IMR-90 (cell line): ENCODE results near the gene HAUS3. TPM values are rescaled to one million over a fixed set of nuclear protein-coding genes. Genes with fewer than 3 reads are reported as not detected.
A peak's percentile ranks its signal among the peaks of the same experiment; 100 is the strongest.

ENCODE experiments used
- ATAC-seq: fragments of 200-7000 bp; cut with Tn5 transposase; 2 replicates; pipeline ENCODE4 v1.9.1; 2020; ENCODE audit warnings: low read depth, mild to moderate bottlenecking, moderate library complexity
- BruUV-seq: library from RNA; stranded (reverse); fragments of 400-500 nt; replicated peaks from 2 replicates; lab custom pipeline; 2021; lab: Mats Ljungman, UMichigan
- CTCF ChIA-PET: fragments of 300-600 bp; formaldehyde crosslinking; extraction: SDS; loops from one replicate; lab custom pipeline; 2021; ENCODE audit warnings: antibody characterized with exemption; lab: Yijun Ruan, JAX
- POLR2A ChIA-PET: fragments of 300-600 bp; sonication (Branson Sonifier 250); formaldehyde crosslinking; loops from one replicate; lab custom pipeline; 2022; ENCODE audit warnings: antibody characterized with exemption; ENCODE audit not compliant: unreplicated experiment; lab: Charles Lee
- DNase-seq: peaks from one replicate; pipeline ENCODE4 v3.0.0; 2013
- H2AFZ ChIP-seq: replicated peaks from 2 replicates; pipeline ENCODE3; 2013; ENCODE audit warnings: low read length, mild to moderate bottlenecking; ENCODE audit not compliant: poor library complexity
- H2AK5ac ChIP-seq: 2 replicates; pipeline ENCODE4 v1.6.1; 2013; ENCODE audit warnings: low read depth, low read length, inconsistent platforms
- H2AK9ac ChIP-seq: replicated peaks from 2 replicates; pipeline ENCODE3; 2013; ENCODE audit warnings: mild to moderate bottlenecking, low read depth, low read length, moderate library complexity; ENCODE audit not compliant: poor library complexity
- H2BK120ac ChIP-seq: 2 replicates; pipeline ENCODE4 v1.6.1; 2013; ENCODE audit warnings: low read depth, low read length, inconsistent platforms
- H2BK15ac ChIP-seq: 3 replicates; pipeline ENCODE4 v1.6.1; 2013; ENCODE audit warnings: low read depth, low read length, inconsistent platforms
- H2BK20ac ChIP-seq: 2 replicates; pipeline ENCODE4 v1.6.1; 2013; ENCODE audit warnings: low read depth, mild to moderate bottlenecking, inconsistent platforms, low read length, moderate library complexity
- H2BK5ac ChIP-seq: 2 replicates; pipeline ENCODE4 v1.6.1; 2013; ENCODE audit warnings: mild to moderate bottlenecking, low read depth, low read length, inconsistent platforms; ENCODE audit not compliant: poor library complexity, severe bottlenecking
- H3K14ac ChIP-seq: replicated peaks from 2 replicates; pipeline ENCODE4 v1.6.1; 2013; ENCODE audit warnings: low read depth, low read length, inconsistent platforms
- H3K18ac ChIP-seq: 2 replicates; pipeline ENCODE4 v1.6.1; 2013; ENCODE audit warnings: low read depth, low read length, control low read depth
- H3K23ac ChIP-seq: 2 replicates; pipeline ENCODE4 v1.6.1; 2013; ENCODE audit warnings: low read depth, low read length, inconsistent platforms
- H3K27ac ChIP-seq: 2 replicates; pipeline ENCODE4 v1.5.1; 2013; ENCODE audit warnings: mild to moderate bottlenecking, control low read depth, low read length; ENCODE audit not compliant: insufficient read depth
- H3K27me3 ChIP-seq: 2 replicates; pipeline ENCODE4 v1.6.1; 2013; ENCODE audit warnings: low read length; ENCODE audit not compliant: control insufficient read depth, insufficient read depth
- H3K36me3 ChIP-seq: 2 replicates; pipeline ENCODE4 v1.6.1; 2013; ENCODE audit warnings: low read length, mixed read lengths; ENCODE audit not compliant: control insufficient read depth, insufficient read depth
- H3K4ac ChIP-seq: 2 replicates; pipeline ENCODE4 v1.6.1; 2013; ENCODE audit warnings: low read depth, low read length, inconsistent platforms
- H3K4me1 ChIP-seq: 2 replicates; pipeline ENCODE4 v1.6.1; 2013; ENCODE audit warnings: low read length, mixed read lengths; ENCODE audit not compliant: control insufficient read depth, insufficient read depth
- H3K4me2 ChIP-seq: 2 replicates; pipeline ENCODE4 v1.6.1; 2013; ENCODE audit warnings: low read depth, mild to moderate bottlenecking, control low read depth, low read length, moderate library complexity
- H3K4me3 ChIP-seq: 2 replicates; pipeline ENCODE4 v1.5.1; 2013; ENCODE audit warnings: low read depth, mild to moderate bottlenecking, control low read depth, low read length, moderate library complexity; ENCODE audit not compliant: insufficient read depth
- H3K56ac ChIP-seq: 2 replicates; pipeline ENCODE4 v1.6.1; 2013; ENCODE audit warnings: low read length, inconsistent platforms; ENCODE audit not compliant: insufficient read depth; ENCODE audit errors: extremely low read depth
- H3K79me1 ChIP-seq, 2 experiments: 2 replicates each; pipeline ENCODE4 v1.6.1; 2013; ENCODE audit warnings: low read length in 2 of 2, inconsistent platforms in 1 of 2, low read depth in 1 of 2
- H3K9ac ChIP-seq: 2 replicates; pipeline ENCODE4 v1.6.1; 2013; ENCODE audit warnings: low read depth, low read length, control low read depth
- H3K9me1 ChIP-seq: 2 replicates; pipeline ENCODE4 v1.6.1; 2013; ENCODE audit warnings: low read length, inconsistent platforms; ENCODE audit not compliant: insufficient read depth
- H3K9me3 ChIP-seq: 2 replicates; pipeline ENCODE4 v1.6.1; 2013; ENCODE audit warnings: low read length; ENCODE audit not compliant: control insufficient read depth, insufficient read depth
- H4K20me1 ChIP-seq: 2 replicates; pipeline ENCODE4 v1.6.1; 2013; ENCODE audit warnings: low read length, inconsistent platforms; ENCODE audit not compliant: insufficient read depth
- H4K5ac ChIP-seq: 2 replicates; pipeline ENCODE4 v1.6.1; 2013; ENCODE audit warnings: mild to moderate bottlenecking, low read depth, low read length, control low read depth
- H4K8ac ChIP-seq, 2 experiments: 2 replicates each; pipeline ENCODE4 v1.6.1; 2013; ENCODE audit warnings: low read depth in 2 of 2, low read length in 2 of 2, control low read depth in 1 of 2, inconsistent platforms in 1 of 2
- H4K91ac ChIP-seq: 2 replicates; pipeline ENCODE4 v1.6.1; 2013; ENCODE audit warnings: low read depth, low read length, inconsistent platforms; ENCODE audit not compliant: insufficient read depth
- BHLHE40 ChIP-seq: fragments of 150-350 bp; IDR thresholded peaks from 2 replicates; pipeline ENCODE4 v1.6.1; 2016; ENCODE audit warnings: mild to moderate bottlenecking, low read depth, low read length
- CEBPB ChIP-seq: IDR thresholded peaks from 2 replicates; pipeline ENCODE4 v1.6.1; 2012; ENCODE audit warnings: low read depth, low read length, improper control_type of control experiment
- CHD1 ChIP-seq: IDR thresholded peaks from 2 replicates; pipeline ENCODE4 v1.6.1; 2012; ENCODE audit warnings: low read depth, low read length, improper control_type of control experiment
- FOS ChIP-seq: fragments of 150-350 bp; IDR thresholded peaks from 2 replicates; pipeline ENCODE4 v1.6.1; 2016; ENCODE audit warnings: low read depth, low read length
- MAFK ChIP-seq: IDR thresholded peaks from 2 replicates; pipeline ENCODE4 v1.6.1; 2012; ENCODE audit warnings: low read depth, low read length, improper control_type of control experiment
- MAZ ChIP-seq: IDR thresholded peaks from 2 replicates; pipeline ENCODE4 v1.6.1; 2012; ENCODE audit warnings: low read depth, mild to moderate bottlenecking, low read length, improper control_type of control experiment, moderate library complexity, borderline replicate concordance
- MXI1 ChIP-seq: IDR thresholded peaks from 2 replicates; pipeline ENCODE4 v1.6.1; 2012; ENCODE audit warnings: low read depth, mild to moderate bottlenecking, low read length, moderate library complexity, borderline replicate concordance
- NFE2L2 ChIP-seq: fragments of 150-350 bp; IDR thresholded peaks from 2 replicates; pipeline ENCODE4 v1.6.1; 2016; ENCODE audit warnings: low read depth, mild to moderate bottlenecking, low read length
- POLR2A ChIP-seq: IDR thresholded peaks from 2 replicates; pipeline ENCODE4 v1.6.1; 2012; ENCODE audit warnings: mild to moderate bottlenecking, low read depth, low read length
- RAD21 ChIP-seq: IDR thresholded peaks from 2 replicates; pipeline ENCODE4 v1.6.1; 2012; ENCODE audit warnings: low read length, improper control_type of control experiment
- RCOR1 ChIP-seq: IDR thresholded peaks from 2 replicates; pipeline ENCODE4 v1.6.1; 2012; ENCODE audit warnings: mild to moderate bottlenecking, low read length, improper control_type of control experiment; ENCODE audit not compliant: insufficient replicate concordance
- RFX5 ChIP-seq: IDR thresholded peaks from 2 replicates; pipeline ENCODE4 v1.8.0; 2012; ENCODE audit warnings: low read depth, mild to moderate bottlenecking, low read length, moderate library complexity
- SMC3 ChIP-seq: fragments of 150-350 bp; IDR thresholded peaks from 2 replicates; pipeline ENCODE4 v1.6.1; 2016; ENCODE audit warnings: low read depth, mild to moderate bottlenecking, antibody characterized with exemption, low read length, moderate library complexity
- WGBS, 2 experiments: methylation state at CpG; one replicate each; pipeline versions ENCODE4 v1.1.5 to v1.1.7; 2013; ENCODE audit warnings: missing lambda C conversion rate in 2 of 2; ENCODE audit not compliant: insufficient read length in 1 of 2; ENCODE audit errors: extremely low coverage in 2 of 2; 5-methylcytosine and 5-hydroxymethylcytosine counted together
- dilution Hi-C: fragments of 300-500 bp; cut with HindIII; formaldehyde crosslinking; loops from one replicate; pipeline ENCODE4 v1.14.3; 2018; ENCODE audit warnings: low sequenced_read_pairs; ENCODE audit not compliant: unreplicated experiment
- in situ Hi-C: fragments of 300-500 bp; cut with MboI; formaldehyde crosslinking; loops from 3 replicates; pipeline ENCODE4 v1.14.3; 2019; ENCODE audit warnings: low sequenced_read_pairs, inconsistent platforms, mixed read lengths
- intact Hi-C: fragments of 100-400 bp; cut with micrococcal nuclease; formaldehyde crosslinking; loops from 2 replicates; pipeline ENCODE4 v1.10.0; 2022
- polyA plus RNA-seq, 3 experiments: library from polyadenylated mRNA; depleted of rRNA; stranded (reverse); fragments of >200 nt; gene quantifications; 2 replicates each; pipeline ENCODE4 v1.2.3, GENCODE V29; 2012; ENCODE audit warnings: low replicate concordance in 1 of 3
- total RNA-seq: library from RNA; depleted of rRNA; stranded (reverse); fragments of >200 nt; gene quantifications from 2 replicates; pipeline ENCODE4 v1.2.3, GENCODE V29; 2012
- TF ChIP-seq, protein P1 (sequence below): fragments of 150-350 bp; IDR thresholded peaks from 2 replicates; pipeline ENCODE4 v1.6.1; 2016; ENCODE audit warnings: low read depth, mild to moderate bottlenecking, low read length, moderate library complexity, borderline replicate concordance
- TF ChIP-seq, protein P2 (sequence below): conservative IDR thresholded peaks from 2 replicates; pipeline ENCODE4 v1.5.1; 2012; ENCODE audit warnings: mild to moderate bottlenecking, low read depth, low read length, improper control_type of control experiment
- TF ChIP-seq, protein P3 (sequence below): fragments of 150-350 bp; IDR thresholded peaks from 2 replicates; pipeline ENCODE4 v1.6.1; 2017; ENCODE audit warnings: mild to moderate bottlenecking, antibody characterized with exemption, low read length, low read depth

Gene HAUS3
- total and polyA plus RNA-seq, 2 of the 4 experiments (the other 2 are of a cell fraction) = 4.3 to 4.8 TPM

DNA sequence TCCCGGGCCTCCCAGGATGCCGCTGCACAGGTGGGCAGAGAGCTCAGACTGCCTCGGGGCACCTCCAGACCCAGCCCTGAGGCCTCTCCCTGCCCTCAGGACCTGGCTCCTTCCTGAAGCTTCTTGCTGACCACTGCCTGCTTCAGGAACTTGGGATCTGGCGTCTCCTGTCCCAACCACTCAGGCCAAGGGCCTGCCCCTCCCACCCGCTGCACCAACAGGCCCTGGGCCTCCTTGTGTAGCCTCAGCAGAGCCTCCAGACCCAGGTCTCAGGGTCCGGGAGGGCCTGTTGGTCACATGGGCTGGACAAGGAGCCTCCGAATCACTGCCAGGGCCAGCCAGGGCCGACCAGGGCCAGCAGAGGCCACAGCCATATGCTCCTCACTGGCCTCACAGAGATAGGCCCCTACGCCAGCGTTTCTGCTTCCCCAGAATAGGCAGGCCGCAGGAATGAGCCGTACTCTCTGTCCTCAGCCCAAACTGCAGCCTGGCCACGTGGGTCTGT is 17.2 kb upstream of the HAUS3 start:
- DNase-seq (no peak), ATAC-seq (no peak)
- Histone ChIP-seq H2BK120ac (no peak overlapping the region), H2BK5ac (no peak overlapping the region), H2AK5ac (no peak overlapping the region), H3K36me3 (peaks cover 39% of the 10 kb centered on the region), H2BK20ac (no peak overlapping the region), H3K4me3 (no peak overlapping the region), H3K4ac (no peak overlapping the region), H3K27me3 (no peaks in the 10 kb centered on the region), H3K27ac (no peak overlapping the region), H4K20me1 (peaks cover 59% of the 10 kb centered on the region), H2AK9ac (peak overlapping the region; percentile 71), H3K4me2 (no peak overlapping the region), H3K18ac (no peak overlapping the region), H3K9ac (no peak overlapping the region), H3K9me1 (peaks cover 4% of the 10 kb centered on the region; the same call in 1 of the 2 replicates), H3K56ac (no peak overlapping the region), H4K5ac (no peak overlapping the region), H3K4me1 (peaks cover 6% of the 10 kb centered on the region; the same call in 1 of the 2 replicates), H3K23ac (no peak overlapping the region), H3K9me3 (no peaks in the 10 kb centered on the region), H4K91ac (no peak overlapping the region), H3K14ac (no peak overlapping the region), H3K79me1 (peaks cover 32 to 59% of the 10 kb centered on the region in 2 experiments), H2BK15ac (no peak overlapping the region), H4K8ac (no peak overlapping the region), H2AFZ (peak overlapping the region; percentile 3)
- CTCF ChIA-PET = no interaction called here
- in situ Hi-C loops = no loop called here
- dilution Hi-C loops = no loop called here
- BruUV-seq = no TSS peak
- intact Hi-C loops = no loop called here
- TF ChIP-seq CEBPB = no peak
- no peak for TF ChIP-seq RAD21
- no peak for TF ChIP-seq RFX5
- TF ChIP-seq, protein P1, sequence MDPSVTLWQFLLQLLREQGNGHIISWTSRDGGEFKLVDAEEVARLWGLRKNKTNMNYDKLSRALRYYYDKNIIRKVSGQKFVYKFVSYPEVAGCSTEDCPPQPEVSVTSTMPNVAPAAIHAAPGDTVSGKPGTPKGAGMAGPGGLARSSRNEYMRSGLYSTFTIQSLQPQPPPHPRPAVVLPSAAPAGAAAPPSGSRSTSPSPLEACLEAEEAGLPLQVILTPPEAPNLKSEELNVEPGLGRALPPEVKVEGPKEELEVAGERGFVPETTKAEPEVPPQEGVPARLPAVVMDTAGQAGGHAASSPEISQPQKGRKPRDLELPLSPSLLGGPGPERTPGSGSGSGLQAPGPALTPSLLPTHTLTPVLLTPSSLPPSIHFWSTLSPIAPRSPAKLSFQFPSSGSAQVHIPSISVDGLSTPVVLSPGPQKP = no peak
- no peak for TF ChIP-seq MXI1
- no peak for TF ChIP-seq POLR2A
- TF ChIP-seq BHLHE40 = no peak
- no peak for TF ChIP-seq FOS
- TF ChIP-seq, protein P2, sequence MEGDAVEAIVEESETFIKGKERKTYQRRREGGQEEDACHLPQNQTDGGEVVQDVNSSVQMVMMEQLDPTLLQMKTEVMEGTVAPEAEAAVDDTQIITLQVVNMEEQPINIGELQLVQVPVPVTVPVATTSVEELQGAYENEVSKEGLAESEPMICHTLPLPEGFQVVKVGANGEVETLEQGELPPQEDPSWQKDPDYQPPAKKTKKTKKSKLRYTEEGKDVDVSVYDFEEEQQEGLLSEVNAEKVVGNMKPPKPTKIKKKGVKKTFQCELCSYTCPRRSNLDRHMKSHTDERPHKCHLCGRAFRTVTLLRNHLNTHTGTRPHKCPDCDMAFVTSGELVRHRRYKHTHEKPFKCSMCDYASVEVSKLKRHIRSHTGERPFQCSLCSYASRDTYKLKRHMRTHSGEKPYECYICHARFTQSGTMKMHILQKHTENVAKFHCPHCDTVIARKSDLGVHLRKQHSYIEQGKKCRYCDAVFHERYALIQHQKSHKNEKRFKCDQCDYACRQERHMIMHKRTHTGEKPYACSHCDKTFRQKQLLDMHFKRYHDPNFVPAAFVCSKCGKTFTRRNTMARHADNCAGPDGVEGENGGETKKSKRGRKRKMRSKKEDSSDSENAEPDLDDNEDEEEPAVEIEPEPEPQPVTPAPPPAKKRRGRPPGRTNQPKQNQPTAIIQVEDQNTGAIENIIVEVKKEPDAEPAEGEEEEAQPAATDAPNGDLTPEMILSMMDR = no peak
- TF ChIP-seq SMC3 = no peak
- TF ChIP-seq CHD1 = no peak
- no peak for TF ChIP-seq MAFK
- TF ChIP-seq, protein P3, sequence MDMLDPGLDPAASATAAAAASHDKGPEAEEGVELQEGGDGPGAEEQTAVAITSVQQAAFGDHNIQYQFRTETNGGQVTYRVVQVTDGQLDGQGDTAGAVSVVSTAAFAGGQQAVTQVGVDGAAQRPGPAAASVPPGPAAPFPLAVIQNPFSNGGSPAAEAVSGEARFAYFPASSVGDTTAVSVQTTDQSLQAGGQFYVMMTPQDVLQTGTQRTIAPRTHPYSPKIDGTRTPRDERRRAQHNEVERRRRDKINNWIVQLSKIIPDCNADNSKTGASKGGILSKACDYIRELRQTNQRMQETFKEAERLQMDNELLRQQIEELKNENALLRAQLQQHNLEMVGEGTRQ = no peak
- TF ChIP-seq MAZ = no peak
- TF ChIP-seq RCOR1 = no peak
- TF ChIP-seq NFE2L2 = no peak
- 85% methylated on average over 3 of the region's 13 CpGs; no CpG with 5 or more reads in 1 of the 2 experiments for WGBS, 2 experiments
- POLR2A ChIA-PET = no interaction called here
